Glutamatergic neuron (in vitro differentiated cells): ENCODE measurements around the gene PMVK. TPM values are rescaled to one million over a fixed set of nuclear protein-coding genes. Genes with fewer than 3 reads are reported as not detected.

Experiments used
- DNase-seq: peaks from one replicate; pipeline ENCODE4 v3.0.0; 2022
- H3K27ac Mint-ChIP-seq: one replicate; pipeline ENCODE4 v1.8.0; 2020; ENCODE audit warnings: mild to moderate bottlenecking, mixed read lengths, inconsistent platforms; ENCODE audit not compliant: unreplicated experiment
- H3K27me3 Mint-ChIP-seq: one replicate; pipeline ENCODE4 v1.8.0; 2020; ENCODE audit warnings: mild to moderate bottlenecking, moderate library complexity, mixed read lengths, inconsistent platforms; ENCODE audit not compliant: unreplicated experiment
- H3K36me3 Mint-ChIP-seq: one replicate; pipeline ENCODE4 v1.8.0; 2020; ENCODE audit warnings: mild to moderate bottlenecking, mixed read lengths, inconsistent platforms; ENCODE audit not compliant: unreplicated experiment
- H3K4me1 Mint-ChIP-seq: one replicate; pipeline ENCODE4 v1.8.0; 2020; ENCODE audit warnings: mild to moderate bottlenecking, low read depth, mixed read lengths, inconsistent platforms; ENCODE audit not compliant: unreplicated experiment
- H3K4me3 Mint-ChIP-seq: one replicate; pipeline ENCODE4 v1.8.0; 2020; ENCODE audit warnings: mild to moderate bottlenecking, mixed read lengths, inconsistent platforms; ENCODE audit not compliant: unreplicated experiment
- H3K9me3 Mint-ChIP-seq: one replicate; pipeline ENCODE4 v1.8.0; 2020; ENCODE audit warnings: mild to moderate bottlenecking, moderate library complexity, mixed read lengths, inconsistent platforms; ENCODE audit not compliant: unreplicated experiment
- total RNA-seq: library from RNA; stranded (reverse); fragmentation: NEBNext Ultra II Directional; extraction: Animal tissue kit (Norgen Biotek cat#: 25700); gene quantifications from one replicate; pipeline ENCODE4 v1.2.1, GENCODE V29; 2021; ENCODE audit not compliant: unreplicated experiment
- TF ChIP-seq, protein P1 (sequence below): fragments of 200-600 bp; sonication (generic); IDR thresholded peaks from one replicate; pipeline ENCODE4 v1.5.0; 2021; ENCODE audit not compliant: partially characterized antibody, unreplicated experiment

The PMVK gene
- total RNA-seq, 1 donor from 2014 or later, result 30.7 TPM

DNA sequence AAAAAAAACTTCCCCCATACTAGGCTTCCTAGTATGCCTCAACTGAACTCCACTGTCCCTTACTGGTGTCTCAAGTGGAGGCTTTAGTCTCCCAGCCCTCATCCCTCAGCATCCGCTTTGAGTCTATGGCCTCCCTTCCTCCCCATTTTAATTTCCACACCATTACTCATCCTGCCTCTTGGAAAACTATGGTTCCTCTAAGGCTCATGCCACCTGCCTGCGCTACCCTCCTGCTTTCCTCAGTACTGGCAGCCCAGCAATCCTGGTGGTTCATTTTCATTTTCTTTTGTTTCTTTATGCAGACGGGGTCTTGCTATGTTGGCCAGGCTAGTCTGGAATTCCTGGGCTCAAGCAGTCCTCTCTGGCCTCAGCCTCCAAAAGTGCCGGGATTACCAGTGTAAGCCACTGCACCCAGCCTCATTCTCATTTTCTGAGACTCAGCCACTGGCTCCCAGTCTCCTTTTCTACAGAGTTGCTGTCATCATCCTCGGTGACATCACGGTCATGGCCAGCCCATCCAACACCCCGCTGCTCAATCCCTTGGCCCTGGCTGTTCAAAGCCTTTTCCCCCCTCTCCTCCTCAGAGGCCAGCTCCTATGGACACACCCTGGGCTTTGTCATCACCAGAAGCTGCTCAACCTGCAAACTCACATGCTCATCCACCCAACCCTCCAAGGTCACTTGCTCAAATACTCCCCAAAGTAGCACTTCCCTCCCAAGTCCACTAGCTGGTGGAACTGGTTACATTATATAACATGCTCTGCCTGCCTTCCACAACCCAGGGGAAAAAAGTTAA lies 2.3 kb upstream of the PMVK start:
- Mint-ChIP-seq H3K4me3 (peak overlapping the region; percentile 18), H3K36me3 (no peaks in the 10 kb centered on the region), H3K27me3 (peaks cover 2% of the 10 kb centered on the region), H3K27ac (peak overlapping the region; percentile 36), H3K4me1 (peaks cover 23% of the 10 kb centered on the region), H3K9me3 (peaks cover 3% of the 10 kb centered on the region)
- TF ChIP-seq, protein P1, sequence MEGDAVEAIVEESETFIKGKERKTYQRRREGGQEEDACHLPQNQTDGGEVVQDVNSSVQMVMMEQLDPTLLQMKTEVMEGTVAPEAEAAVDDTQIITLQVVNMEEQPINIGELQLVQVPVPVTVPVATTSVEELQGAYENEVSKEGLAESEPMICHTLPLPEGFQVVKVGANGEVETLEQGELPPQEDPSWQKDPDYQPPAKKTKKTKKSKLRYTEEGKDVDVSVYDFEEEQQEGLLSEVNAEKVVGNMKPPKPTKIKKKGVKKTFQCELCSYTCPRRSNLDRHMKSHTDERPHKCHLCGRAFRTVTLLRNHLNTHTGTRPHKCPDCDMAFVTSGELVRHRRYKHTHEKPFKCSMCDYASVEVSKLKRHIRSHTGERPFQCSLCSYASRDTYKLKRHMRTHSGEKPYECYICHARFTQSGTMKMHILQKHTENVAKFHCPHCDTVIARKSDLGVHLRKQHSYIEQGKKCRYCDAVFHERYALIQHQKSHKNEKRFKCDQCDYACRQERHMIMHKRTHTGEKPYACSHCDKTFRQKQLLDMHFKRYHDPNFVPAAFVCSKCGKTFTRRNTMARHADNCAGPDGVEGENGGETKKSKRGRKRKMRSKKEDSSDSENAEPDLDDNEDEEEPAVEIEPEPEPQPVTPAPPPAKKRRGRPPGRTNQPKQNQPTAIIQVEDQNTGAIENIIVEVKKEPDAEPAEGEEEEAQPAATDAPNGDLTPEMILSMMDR, result no peak
- no peak for DNase-seq

DNA sequence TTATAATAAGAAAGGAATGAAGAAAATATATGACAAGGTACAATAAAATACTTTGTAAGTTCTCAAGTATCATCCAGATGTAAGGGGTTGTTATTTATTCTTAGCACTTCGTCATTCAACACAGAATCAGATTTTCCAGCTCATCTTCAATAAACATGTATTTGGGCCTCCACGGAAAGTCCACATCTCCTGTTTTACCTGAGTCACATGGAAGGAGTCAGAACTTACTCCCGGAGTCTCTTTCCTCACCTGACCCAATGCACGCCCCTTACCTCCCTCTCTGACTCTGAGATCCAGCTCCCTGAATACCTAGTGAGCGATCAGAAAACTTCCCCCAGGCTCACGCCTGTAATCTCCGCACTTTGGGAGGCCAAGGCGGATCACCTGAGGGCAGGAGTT lies 1.5 kb upstream of the PMVK start:
- peak overlapping the region; percentile 99 for H3K27ac Mint-ChIP-seq
- H3K36me3 Mint-ChIP-seq, result no peaks in the 10 kb centered on the region
- TF ChIP-seq, protein P1, result no peak
- peaks cover 20% of the 10 kb centered on the region for H3K4me1 Mint-ChIP-seq
- peaks cover 3% of the 10 kb centered on the region for H3K9me3 Mint-ChIP-seq
- H3K27me3 Mint-ChIP-seq, result peaks cover 2% of the 10 kb centered on the region
- peak overlapping the region; percentile 99 for H3K4me3 Mint-ChIP-seq
- DNase-seq, result no peak

DNA sequence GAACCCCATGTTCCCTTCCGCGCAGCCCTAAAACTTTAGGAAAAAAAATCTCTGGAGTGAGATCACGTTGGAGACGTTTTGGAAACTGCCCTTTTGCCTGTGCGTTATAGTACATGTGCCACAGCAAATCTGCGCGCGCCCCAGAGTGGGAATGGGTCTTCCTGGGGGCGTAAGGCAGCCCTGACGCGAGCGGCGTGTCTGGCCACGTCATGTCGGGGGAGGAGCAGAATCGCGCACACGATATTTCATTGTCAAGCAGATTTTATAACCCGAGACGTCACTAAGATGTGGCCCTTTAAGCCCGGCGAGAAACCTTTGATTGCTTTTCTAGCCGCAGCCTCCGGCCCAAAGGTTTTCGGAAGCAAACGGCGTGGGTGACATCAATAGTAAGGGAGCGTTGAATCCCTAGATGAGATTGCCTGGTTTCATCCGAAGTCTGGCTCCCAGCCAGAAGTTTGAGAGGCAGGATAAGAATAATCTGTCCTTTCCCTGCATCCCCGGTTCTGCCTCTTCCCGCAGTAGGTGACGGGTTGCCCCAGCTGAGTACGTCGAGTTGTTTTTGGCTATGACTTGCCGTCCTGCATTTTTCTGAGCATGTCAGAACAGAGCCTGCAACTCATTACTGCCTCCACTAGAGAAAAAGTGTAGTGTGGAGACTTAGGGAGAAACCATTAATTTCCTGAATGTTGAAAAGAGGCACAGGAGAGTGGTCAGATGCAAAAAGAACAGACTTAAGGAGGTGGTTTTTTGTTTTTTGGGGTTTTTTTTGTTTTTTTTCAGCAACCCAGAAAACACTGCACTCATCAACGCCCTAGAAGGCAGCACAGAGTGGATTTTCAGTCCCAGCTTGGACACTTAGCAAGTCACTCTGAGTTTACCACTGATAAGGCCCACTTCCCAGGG lies 817 bp upstream of the PMVK start:
- DNase-seq, result peak; percentile 82
- Mint-ChIP-seq H3K27me3 (peaks cover 2% of the 10 kb centered on the region), H3K4me3 (peak overlapping the region; percentile 99), H3K27ac (peak overlapping the region; percentile 99), H3K36me3 (no peaks in the 10 kb centered on the region), H3K9me3 (peaks cover 3% of the 10 kb centered on the region), H3K4me1 (peaks cover 20% of the 10 kb centered on the region)
- TF ChIP-seq, protein P1, result peak; percentile 8

DNA sequence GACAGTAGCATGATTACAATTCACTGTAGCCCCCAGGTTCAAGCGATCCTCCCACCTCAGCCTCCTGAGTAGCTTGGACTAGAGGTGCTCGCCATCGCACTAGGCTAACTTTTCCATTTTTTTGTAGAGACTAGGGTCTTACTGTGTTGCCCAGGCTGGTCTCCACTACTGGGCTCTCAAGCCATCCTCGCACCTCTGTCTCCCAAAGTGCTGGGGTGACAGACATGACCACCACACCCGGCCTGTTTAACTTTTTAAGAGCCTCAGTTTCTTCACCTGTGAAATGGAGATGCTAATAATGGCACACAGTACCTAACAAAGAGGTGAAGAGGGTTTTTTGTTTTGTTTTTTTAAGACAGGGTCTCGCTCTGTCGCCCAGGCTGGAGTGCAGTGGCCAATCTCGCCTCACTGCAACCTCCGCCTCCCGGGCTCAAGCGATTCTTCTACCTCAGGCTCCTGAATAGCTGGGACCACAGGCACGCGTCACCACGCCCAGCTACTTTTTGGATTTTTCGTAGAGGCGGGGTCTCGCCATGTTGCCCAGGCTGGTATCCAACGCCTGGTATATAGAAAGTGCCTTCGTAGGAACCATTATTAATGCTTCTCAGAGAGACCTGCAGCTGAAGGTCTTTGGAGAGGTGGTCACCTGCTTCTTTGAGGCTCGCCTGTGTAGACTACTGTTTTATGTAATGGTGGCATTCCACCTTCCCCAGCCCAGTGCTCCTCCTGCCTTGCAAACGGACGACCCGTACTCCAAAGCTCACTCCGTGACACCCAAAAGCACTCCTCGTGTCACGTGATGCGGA lies 567 bp downstream of the PMVK start:
- TF ChIP-seq, protein P1, result no peak
- DNase-seq, result no peak
- Mint-ChIP-seq H3K36me3 (no peaks in the 10 kb centered on the region), H3K27me3 (peaks cover 2% of the 10 kb centered on the region), H3K27ac (peak overlapping the region; percentile 99), H3K4me3 (peak overlapping the region; percentile 99), H3K4me1 (peaks cover 16% of the 10 kb centered on the region), H3K9me3 (peaks cover 3% of the 10 kb centered on the region)
